Activated CD8-positive, alpha-beta memory T cell treated with anti-CD3 and anti-CD28 coated beads for 36 hours (primary cell): ENCODE measurements around the gene PPP2R5E. TPM values are rescaled to one million over a fixed set of nuclear protein-coding genes. Genes with fewer than 3 reads are reported as not detected.

Experiments used
- CTCF ChIA-PET: fragments of 350-600 bp; sonication (Branson Sonifier 250); formaldehyde crosslinking; loops from one replicate; lab custom pipeline; 2021; ENCODE audit warnings: antibody characterized with exemption; lab: Charles Lee
- POLR2A ChIA-PET: fragments of 350-600 bp; sonication (Branson Sonifier 250); formaldehyde crosslinking; loops from one replicate; lab custom pipeline; 2021; ENCODE audit warnings: antibody characterized with exemption; lab: Charles Lee
- total RNA-seq, 2 experiments: library from RNA; stranded (reverse); gene quantifications; one replicate each; pipeline ENCODE4 v1.2.3, GENCODE V29; 2021

The PPP2R5E gene
- total RNA-seq, 2 experiments from 2014 or later: 49.9 to 53.3 TPM

GRCh38 chr14:63452796-63453195 lies 90.4 kb downstream of the PPP2R5E start:
- POLR2A ChIA-PET: no interaction called here
- CTCF ChIA-PET: interaction anchor here (0.6 kb wide), 1 partner anchor 292 kb away, joined by 3 read pairs; no protein-coding TSS in a partner anchor

- POLR2A ChIA-PET: no interaction called here
Observed at GRCh38 chr14:63448841-63449240, 94.3 kb downstream of the PPP2R5E start.

GRCh38 chr14:63444588-63444987 lies 98.6 kb downstream of the PPP2R5E start:
- POLR2A ChIA-PET: no interaction called here
- CTCF ChIA-PET: no interaction called here

More at GRCh38 chr14:63448841-63449240, 94.3 kb downstream of the PPP2R5E start:
- CTCF ChIA-PET: no interaction called here

- POLR2A ChIA-PET: no interaction called here
- CTCF ChIA-PET: no interaction called here
Observed at GRCh38 chr14:63443988-63444387, 99.2 kb downstream of the PPP2R5E start.

DNA sequence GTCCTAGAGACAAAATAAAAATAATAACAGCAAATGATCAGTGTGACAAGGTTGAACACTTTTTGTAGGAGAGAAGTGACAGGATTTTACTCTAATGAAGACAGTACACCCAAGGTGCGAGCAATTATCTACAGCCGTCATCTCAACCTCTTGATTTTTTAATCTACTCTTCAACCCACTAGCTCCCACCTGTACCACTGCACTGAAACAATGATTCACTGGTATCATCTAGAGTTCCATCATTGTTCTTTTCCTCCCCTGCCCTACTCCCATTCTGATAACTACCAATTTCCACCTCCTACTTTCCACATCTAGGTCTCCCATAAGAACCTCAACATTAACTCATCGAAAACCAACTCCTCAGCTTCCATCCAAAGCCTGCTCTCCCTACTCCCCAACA lies 99.8 kb downstream of the PPP2R5E start:
- CTCF ChIA-PET: no interaction called here

DNA sequence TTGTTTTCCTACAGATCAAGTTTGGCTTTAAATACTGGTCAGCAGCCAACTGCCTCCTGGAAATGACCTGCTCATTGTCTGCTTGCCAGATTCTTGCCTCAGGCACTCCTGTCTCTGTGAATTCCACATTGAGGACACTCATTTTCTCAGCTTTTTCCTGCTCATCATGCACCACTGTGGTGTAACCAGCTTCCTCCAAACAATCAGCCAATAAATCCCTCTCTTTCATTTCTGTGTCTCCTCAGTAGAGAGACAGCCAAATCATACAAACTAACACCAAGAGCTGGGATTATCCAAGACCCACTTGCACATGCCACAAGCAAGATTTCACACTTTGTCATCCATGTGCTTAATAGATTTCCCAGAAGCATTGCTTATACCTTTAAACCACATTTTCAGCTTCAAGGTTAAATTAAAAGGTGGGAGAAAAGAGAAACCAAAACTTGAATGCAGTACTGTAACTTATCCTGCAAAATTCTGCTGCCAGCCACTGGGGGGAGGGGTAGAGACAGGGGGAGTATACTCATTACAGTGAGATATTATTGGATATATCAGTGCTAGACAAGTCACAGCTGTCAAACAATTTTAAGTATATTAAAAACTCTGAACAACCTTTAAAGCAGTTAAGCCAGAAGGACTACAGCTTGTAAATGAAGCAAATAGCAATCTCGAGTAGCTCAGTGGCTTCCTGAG lies 105.0 kb downstream of the PPP2R5E start:
- ChIA-PET CTCF (interaction anchor here (0.6 kb wide), 2 partner anchors 9 to 74 kb away, joined by 3 read pairs; no protein-coding TSS in a partner anchor), POLR2A (interaction anchor here (0.6 kb wide), 2 partner anchors 17 to 81 kb away, joined by 3 to 5 read pairs; no protein-coding TSS in a partner anchor)

More for the DNA sequence above, 99.8 kb downstream of the PPP2R5E start:
- POLR2A ChIA-PET: no interaction called here

DNA sequence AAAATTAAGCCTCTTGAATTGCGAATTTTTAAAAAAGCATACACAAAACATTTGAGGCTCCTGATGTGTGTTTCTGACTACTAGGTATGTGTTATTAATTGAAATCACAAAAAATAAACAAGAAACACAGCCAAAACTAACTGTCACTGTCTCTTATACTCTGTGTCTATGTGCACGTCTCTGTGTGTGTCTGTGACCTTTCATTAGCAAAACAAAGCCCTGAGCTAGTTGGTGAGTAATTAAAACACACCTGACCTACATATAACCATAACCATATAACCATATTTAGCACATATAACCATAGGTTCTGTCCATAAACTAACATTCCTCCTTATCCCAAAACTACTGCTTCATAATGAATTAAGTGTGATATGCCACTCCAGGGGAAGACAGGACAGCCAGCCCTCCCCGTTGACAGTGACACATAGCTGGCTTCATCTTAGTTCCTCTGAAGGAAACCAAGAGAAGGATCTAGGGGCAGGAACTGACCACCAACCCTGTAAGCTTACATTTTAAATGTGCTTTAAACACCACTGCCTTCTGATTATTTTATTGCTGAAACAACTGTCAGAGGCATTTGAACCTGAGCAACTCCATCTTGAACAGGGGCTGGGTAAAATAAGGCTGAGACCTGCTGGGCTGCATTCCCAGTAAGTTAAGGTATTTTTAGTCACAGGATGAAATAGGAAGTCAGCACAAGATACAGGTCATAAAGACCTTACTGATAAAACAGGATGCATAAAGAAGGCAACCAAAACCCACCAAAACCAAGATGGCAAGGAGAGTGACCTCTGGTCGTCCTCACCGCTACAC lies 106.7 kb downstream of the PPP2R5E start:
- ChIA-PET POLR2A (no interaction called here), CTCF (no interaction called here)

- POLR2A ChIA-PET: no interaction called here
- CTCF ChIA-PET: no interaction called here
Observed at GRCh38 chr14:63435838-63436237, 107.3 kb downstream of the PPP2R5E start.

DNA sequence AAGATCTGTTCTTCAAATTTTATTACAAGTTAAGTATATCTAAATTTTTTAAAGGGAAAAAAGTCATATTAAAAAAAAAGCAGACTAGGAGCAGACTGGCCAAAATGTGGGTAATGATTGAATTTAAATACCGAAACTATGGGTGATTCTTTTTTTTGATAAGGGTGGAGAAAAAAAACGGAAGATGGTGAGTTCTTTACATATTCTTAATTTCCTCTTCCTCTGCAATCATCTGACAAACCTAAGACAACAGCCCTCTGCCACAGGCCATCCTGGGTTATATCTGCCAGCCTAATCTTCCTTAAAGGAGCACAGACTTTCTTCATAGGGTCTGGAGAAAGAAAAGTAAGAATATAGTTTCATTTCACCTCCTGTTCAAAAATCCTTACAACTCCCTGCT lies 108.0 kb downstream of the PPP2R5E start:
- POLR2A ChIA-PET: no interaction called here
- CTCF ChIA-PET: no interaction called here

- CTCF ChIA-PET: interaction anchor here (0.6 kb wide), 1 partner anchor 742 kb away, joined by 4 read pairs; no protein-coding TSS in a partner anchor
- POLR2A ChIA-PET: no interaction called here
Observed at GRCh38 chr14:63432888-63433552, 110.2 kb downstream of the PPP2R5E start.

DNA sequence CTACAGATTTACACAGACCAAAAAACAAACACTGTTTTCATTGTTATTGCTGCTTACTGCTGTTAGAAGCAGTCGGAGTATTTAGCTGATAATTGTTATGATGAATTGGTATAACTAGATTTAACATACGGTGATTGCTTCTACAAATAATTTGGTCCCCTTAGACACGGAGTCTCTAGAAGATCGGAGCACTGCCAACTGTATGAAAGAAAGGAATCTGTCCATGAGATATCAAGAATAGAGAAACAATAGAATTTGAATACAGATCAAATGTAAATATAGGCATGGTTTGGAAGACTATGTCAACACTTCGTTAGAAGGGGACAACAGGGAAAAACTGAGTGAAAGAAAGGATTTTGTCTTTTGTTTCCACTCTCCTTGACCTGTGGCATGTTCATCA lies 110.9 kb downstream of the PPP2R5E start:
- POLR2A ChIA-PET: no interaction called here
- CTCF ChIA-PET: no interaction called here

DNA sequence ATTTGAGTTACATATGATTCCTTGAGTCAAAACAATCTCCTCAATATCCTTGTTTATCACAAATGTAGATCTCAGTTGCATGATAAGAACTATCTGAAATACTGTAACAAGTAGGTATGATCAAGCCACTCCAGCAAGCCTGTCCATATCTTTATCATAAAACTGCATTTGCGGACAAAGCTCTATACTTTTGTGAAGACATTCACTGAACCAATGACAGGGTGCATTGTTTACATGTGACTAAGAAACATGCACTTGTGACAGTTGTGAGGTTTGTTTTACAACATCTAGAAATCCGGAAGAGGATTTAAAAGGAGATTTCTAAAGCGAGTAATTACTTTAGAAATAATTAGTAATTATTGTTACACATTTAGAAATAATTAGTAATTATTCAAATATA lies 111.7 kb downstream of the PPP2R5E start:
- ChIA-PET CTCF (no interaction called here), POLR2A (no interaction called here)

GRCh38 chr14:63428486-63428885 lies 114.7 kb downstream of the PPP2R5E start:
- ChIA-PET CTCF (interaction anchor here (0.7 kb wide), 1 partner anchor 10 kb away, joined by 3 read pairs; no protein-coding TSS in a partner anchor), POLR2A (no interaction called here)

- ChIA-PET CTCF (interaction anchor here (0.6 kb wide), 1 partner anchor 1546 kb away, joined by 3 read pairs; no protein-coding TSS in a partner anchor), POLR2A (no interaction called here)
Observed at GRCh38 chr14:63426838-63427352, 116.3 kb downstream of the PPP2R5E start.

DNA sequence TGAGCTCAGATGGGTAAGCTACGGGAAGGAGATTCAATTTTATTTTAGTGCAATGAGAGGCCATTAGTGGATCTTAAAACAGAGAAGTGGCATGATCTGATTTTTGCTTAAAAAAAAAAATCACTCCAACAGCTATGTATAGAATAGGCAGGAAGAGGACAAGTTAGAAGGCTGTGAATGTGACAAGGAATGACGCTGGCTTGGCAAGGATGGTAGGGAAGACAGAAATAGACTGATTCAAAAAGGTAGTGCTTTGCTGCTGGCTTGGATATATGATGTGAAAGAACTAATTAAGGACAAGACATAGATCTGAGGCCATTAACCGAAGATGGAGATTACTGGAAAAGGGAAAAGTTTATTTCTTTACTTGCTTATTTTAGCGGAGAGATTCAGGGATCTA lies 119.3 kb downstream of the PPP2R5E start:
- CTCF ChIA-PET: no interaction called here

DNA sequence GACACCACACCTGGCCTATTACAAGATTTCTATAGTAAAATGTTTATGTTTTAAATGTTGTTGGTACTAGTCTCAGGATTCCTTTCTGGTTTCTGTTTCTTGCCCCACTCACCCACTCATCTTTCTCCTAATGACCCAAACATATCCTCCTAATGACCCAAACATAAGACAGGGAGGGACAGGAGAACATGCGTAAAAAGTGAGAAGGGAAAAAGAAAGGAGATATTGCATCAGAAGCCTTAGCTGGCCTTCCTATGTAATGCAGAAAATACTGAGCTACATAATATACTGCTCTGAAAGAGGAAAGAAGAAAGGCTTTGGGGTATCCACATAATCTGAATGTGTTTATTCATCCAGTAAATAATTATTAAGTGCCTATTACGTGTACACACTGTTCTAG lies 119.8 kb downstream of the PPP2R5E start:
- CTCF ChIA-PET: no interaction called here
- POLR2A ChIA-PET: no interaction called here

More for the DNA sequence above, 119.3 kb downstream of the PPP2R5E start:
- POLR2A ChIA-PET: no interaction called here

DNA sequence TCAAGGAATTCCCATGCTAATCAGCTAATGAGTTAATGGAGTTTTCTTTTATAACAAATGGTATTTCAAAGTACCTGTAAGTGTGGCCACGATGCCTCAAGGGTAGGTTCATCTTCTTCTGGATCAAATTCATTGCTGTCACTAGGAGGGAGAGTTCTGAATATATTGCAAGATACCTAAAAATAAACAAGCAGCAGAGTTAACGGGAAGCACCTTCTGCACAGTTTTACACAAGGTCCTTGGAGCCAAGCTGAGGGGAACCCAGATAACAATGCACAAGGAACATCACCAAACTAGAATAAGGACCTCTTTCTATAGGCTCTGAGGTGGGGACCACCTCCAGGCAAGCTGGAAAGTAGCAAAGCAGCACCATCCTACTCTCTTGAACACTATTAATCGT lies 121.3 kb downstream of the PPP2R5E start:
- CTCF ChIA-PET: no interaction called here

DNA sequence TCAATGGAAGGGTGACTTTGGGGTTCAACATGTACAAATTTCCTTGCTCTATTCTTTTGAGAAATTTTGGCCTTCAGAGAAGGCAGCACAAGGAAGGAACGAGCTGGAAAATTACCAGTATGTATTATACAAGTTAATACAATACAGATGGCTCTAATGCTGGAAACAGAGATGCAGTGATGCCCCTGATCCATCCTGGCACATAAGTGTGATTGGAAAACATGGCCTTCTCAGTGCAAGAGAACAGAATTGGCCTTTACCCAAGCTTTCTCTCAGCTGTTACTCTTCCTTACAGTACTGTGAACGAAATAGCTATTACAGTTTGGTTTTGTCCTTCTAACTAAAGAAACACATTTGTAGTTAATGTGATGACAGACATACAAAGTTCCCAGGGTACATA lies 122.0 kb downstream of the PPP2R5E start:
- CTCF ChIA-PET: no interaction called here
- POLR2A ChIA-PET: interaction anchor here (0.8 kb wide), 1 partner anchor 17 kb away, joined by 3 read pairs; no protein-coding TSS in a partner anchor

More for the DNA sequence above, 121.3 kb downstream of the PPP2R5E start:
- POLR2A ChIA-PET: interaction anchor here (0.8 kb wide), 1 partner anchor 16 kb away, joined by 3 read pairs; no protein-coding TSS in a partner anchor

- CTCF ChIA-PET: no interaction called here
- POLR2A ChIA-PET: no interaction called here
Observed at GRCh38 chr14:63418020-63418419, 125.2 kb downstream of the PPP2R5E start.
